ENCODE measurements around the gene GCN1. TPM values are rescaled to one million over a fixed set of nuclear protein-coding genes. Genes with fewer than 3 reads are reported as not detected.

The GCN1 gene
- total and polyA plus RNA-seq, 4 donors, result 19.3 to 93.6 (median 53.1) TPM

DNA sequence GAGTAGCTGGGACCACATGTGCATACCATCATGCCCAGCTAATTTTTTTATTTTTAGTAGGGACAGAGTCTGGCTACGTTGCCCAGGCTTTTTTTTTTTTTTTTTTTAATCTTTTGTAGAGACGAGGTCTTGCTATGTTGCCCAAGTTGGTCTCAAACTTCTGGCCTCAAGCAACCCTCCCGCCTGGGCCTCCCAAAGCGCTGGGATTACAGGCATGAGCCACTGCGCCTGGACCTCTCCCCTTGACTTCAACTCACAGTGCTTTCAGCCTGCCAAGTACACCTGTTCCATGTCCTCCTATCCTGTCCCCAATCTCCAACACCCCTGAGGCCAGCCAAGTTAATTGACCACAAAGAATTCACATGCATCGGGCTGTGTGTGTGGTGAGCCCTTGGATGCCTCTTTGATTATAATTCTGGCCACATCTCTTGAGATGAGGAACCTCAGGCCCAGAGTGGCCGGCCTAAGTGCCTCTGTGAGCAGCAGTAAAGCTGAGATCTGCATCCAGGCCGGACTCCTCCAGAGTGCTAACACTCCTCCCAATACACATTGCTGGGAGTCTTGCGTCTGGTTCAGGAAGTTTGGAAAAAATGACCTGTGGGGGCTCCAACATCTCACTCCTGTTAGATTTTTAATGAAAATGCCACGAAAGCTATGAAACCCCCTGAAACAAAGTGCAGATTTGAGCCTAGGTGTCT lies 84.8 kb downstream of the GCN1 start:
- WGBS, 2 donors, result 89 to 93% methylated on average over 10 of the region's 10 CpGs
- Histone ChIP-seq H3K27me3 (ENCODE audit: control insufficient read depth in 3 of 3, insufficient read depth in 3 of 3, low read length in 2 of 3) (peaks cover 0 to 2% (median 0%) of the 10 kb centered on the region in 3 donors), H3K4me1 (ENCODE audit: control insufficient read depth in 5 of 5, insufficient read depth in 5 of 5, low read length in 5 of 5) (peaks cover 0 to 23% (median 0%) of the 10 kb centered on the region in 5 donors), H3K4me3 (no peak overlapping the region), H3K27ac (ENCODE audit: low read depth in 1 of 2, low read length in 1 of 2) (no peak overlapping the region), H3K9ac (ENCODE audit: insufficient read depth in 1 of 2, low read length in 2 of 2) (no peak overlapping the region), H3K36me3 (ENCODE audit: control insufficient read depth in 4 of 4, insufficient read depth in 4 of 4, low read length in 4 of 4) (peaks cover 0 to 24% (median 3%) of the 10 kb centered on the region in 4 donors), H3K9me3 (ENCODE audit: control insufficient read depth in 4 of 4, insufficient read depth in 3 of 4, low read length in 3 of 4) (no peaks in the 10 kb centered on the region)
- ATAC-seq (ENCODE audit: insufficient read depth, low FRiP score), result no peak
- TF ChIP-seq, protein P1, sequence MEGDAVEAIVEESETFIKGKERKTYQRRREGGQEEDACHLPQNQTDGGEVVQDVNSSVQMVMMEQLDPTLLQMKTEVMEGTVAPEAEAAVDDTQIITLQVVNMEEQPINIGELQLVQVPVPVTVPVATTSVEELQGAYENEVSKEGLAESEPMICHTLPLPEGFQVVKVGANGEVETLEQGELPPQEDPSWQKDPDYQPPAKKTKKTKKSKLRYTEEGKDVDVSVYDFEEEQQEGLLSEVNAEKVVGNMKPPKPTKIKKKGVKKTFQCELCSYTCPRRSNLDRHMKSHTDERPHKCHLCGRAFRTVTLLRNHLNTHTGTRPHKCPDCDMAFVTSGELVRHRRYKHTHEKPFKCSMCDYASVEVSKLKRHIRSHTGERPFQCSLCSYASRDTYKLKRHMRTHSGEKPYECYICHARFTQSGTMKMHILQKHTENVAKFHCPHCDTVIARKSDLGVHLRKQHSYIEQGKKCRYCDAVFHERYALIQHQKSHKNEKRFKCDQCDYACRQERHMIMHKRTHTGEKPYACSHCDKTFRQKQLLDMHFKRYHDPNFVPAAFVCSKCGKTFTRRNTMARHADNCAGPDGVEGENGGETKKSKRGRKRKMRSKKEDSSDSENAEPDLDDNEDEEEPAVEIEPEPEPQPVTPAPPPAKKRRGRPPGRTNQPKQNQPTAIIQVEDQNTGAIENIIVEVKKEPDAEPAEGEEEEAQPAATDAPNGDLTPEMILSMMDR (IDR thresholded peaks at IDR 0.05; ENCODE audit: control extremely low read depth, extremely low read depth), result no peak
- no peak for DNase-seq

DNA sequence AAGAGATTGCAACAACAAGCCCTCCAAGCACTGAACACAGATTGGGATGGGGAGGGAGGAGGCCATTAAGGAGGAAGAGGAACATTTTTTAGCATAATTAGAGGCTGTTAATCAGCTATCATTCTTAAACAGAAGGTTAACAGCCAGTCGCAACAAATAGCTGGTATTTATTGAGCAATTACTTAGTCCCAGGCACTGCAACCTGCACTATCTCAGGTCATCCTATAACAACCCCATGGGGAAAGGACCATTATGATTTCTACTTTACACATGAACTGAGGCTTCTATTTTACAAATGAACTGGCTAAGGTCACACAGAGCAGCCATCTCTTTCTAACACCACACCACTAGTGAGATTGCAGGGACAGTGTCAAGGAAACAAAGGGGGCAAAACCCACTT lies 88.4 kb downstream of the GCN1 start:
- Histone ChIP-seq H3K27ac (ENCODE audit: low read depth in 1 of 2, low read length in 1 of 2) (no peak overlapping the region), H3K9me3 (ENCODE audit: control insufficient read depth in 4 of 4, insufficient read depth in 3 of 4, low read length in 3 of 4) (no peaks in the 10 kb centered on the region), H3K4me1 (ENCODE audit: control insufficient read depth in 5 of 5, insufficient read depth in 5 of 5, low read length in 5 of 5) (peaks cover 0 to 20% (median 1%) of the 10 kb centered on the region in 5 donors), H3K4me3 (no peak overlapping the region), H3K27me3 (ENCODE audit: control insufficient read depth in 3 of 3, insufficient read depth in 3 of 3, low read length in 2 of 3) (peaks cover 0 to 2% (median 0%) of the 10 kb centered on the region in 3 donors), H3K9ac (ENCODE audit: insufficient read depth in 1 of 2, low read length in 2 of 2) (no peak overlapping the region), H3K36me3 (ENCODE audit: control insufficient read depth in 4 of 4, insufficient read depth in 4 of 4, low read length in 4 of 4) (peaks cover 3 to 47% (median 7%) of the 10 kb centered on the region in 4 donors)
- 89 to 93% methylated on average over 1 of the region's 1 CpG for WGBS, 2 donors
- DNase-seq (no peak), ATAC-seq (ENCODE audit: insufficient read depth, low FRiP score) (no peak)
- TF ChIP-seq, protein P1 (IDR thresholded peaks at IDR 0.05; ENCODE audit: control extremely low read depth, extremely low read depth), result no peak

DNA sequence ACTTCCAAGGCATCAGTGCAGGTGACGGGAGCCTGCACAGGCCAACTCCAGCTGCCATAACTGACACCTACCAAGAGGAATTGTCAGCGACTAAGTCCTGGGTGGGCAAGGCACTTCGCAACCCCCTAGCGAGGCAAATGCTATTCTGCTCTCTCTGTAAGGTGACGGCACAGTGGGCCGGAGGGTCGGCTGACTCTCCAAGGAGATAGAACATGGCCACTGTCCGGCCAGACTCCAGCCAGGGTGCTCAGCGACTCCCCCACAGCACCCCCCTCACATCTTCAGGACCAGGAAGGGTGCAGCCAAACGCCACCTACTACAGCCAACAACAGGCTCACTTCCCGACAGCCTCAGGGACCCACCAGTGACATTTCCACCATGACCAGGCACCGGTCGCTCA lies 91.1 kb downstream of the GCN1 start:
- H3K27ac ChIP-seq (ENCODE audit: low read depth in 1 of 2, low read length in 1 of 2), result no peak overlapping the region
- H3K9me3 ChIP-seq (ENCODE audit: control insufficient read depth in 4 of 4, insufficient read depth in 3 of 4, low read length in 3 of 4), result no peaks in the 10 kb centered on the region
- WGBS, 2 donors, result 95 to 96% methylated on average over 13 of the region's 13 CpGs
- peaks cover 0 to 2% (median 0%) of the 10 kb centered on the region in 3 donors for H3K27me3 ChIP-seq (ENCODE audit: control insufficient read depth in 3 of 3, insufficient read depth in 3 of 3, low read length in 2 of 3)
- TF ChIP-seq, protein P1 (IDR thresholded peaks at IDR 0.05; ENCODE audit: control extremely low read depth, extremely low read depth), result no peak
- no peak overlapping the region for H3K4me3 ChIP-seq
- DNase-seq, result no peak
- ATAC-seq (ENCODE audit: insufficient read depth, low FRiP score), result no peak
- peaks cover 0 to 15% (median 6%) of the 10 kb centered on the region in 5 donors for H3K4me1 ChIP-seq (ENCODE audit: control insufficient read depth in 5 of 5, insufficient read depth in 5 of 5, low read length in 5 of 5)
- H3K36me3 ChIP-seq (ENCODE audit: control insufficient read depth in 4 of 4, insufficient read depth in 4 of 4, low read length in 4 of 4), result peaks cover 6 to 70% (median 13%) of the 10 kb centered on the region in 4 donors
- H3K9ac ChIP-seq (ENCODE audit: insufficient read depth in 1 of 2, low read length in 2 of 2), result no peak overlapping the region
